Measurements from ENCODE around the gene CD22.

The CD22 gene

DNA sequence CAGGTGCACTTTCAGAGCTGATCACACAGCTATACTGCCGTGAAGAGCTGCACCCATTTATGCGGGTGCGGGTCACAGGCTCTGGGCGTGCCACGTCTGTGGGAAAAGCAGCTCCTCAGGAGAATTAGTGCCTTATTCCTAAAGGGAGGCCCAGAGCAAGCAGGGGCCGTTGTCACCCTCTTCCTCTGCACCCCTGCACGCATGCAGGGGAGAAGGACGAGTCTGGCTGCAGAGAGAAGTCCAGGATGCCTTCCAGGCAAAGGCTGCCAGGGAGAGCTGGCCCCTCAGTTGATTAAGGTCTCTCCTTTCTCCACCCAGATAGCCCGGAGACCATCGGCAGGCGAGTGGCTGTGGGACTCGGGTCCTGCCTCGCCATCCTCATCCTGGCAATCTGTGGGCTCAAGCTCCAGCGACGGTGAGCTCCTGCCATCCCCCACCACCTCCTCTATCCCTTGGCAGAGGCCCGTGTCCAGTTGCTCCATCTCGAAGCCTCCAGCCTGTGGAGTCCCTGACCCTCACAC lies 15.6 kb downstream of the CD22 start:
- ChIA-PET CTCF (interaction anchor here (0.6 to 1.3 kb wide), 3 partner anchors 9 to 120 kb away, joined by 3 to 5 read pairs (median 4); no protein-coding TSS in a partner anchor), POLR2A (ENCODE audit: low non-redundant PET) (no interaction called here)
- H3K27ac ChIP-seq = no peak overlapping the region
- TF ChIP-seq, protein P1, sequence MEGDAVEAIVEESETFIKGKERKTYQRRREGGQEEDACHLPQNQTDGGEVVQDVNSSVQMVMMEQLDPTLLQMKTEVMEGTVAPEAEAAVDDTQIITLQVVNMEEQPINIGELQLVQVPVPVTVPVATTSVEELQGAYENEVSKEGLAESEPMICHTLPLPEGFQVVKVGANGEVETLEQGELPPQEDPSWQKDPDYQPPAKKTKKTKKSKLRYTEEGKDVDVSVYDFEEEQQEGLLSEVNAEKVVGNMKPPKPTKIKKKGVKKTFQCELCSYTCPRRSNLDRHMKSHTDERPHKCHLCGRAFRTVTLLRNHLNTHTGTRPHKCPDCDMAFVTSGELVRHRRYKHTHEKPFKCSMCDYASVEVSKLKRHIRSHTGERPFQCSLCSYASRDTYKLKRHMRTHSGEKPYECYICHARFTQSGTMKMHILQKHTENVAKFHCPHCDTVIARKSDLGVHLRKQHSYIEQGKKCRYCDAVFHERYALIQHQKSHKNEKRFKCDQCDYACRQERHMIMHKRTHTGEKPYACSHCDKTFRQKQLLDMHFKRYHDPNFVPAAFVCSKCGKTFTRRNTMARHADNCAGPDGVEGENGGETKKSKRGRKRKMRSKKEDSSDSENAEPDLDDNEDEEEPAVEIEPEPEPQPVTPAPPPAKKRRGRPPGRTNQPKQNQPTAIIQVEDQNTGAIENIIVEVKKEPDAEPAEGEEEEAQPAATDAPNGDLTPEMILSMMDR (conservative IDR thresholded peaks at IDR 0.05; ENCODE audit: low read depth) = no peak
- DNase-seq (ENCODE audit: low spot score) = no peak

DNA sequence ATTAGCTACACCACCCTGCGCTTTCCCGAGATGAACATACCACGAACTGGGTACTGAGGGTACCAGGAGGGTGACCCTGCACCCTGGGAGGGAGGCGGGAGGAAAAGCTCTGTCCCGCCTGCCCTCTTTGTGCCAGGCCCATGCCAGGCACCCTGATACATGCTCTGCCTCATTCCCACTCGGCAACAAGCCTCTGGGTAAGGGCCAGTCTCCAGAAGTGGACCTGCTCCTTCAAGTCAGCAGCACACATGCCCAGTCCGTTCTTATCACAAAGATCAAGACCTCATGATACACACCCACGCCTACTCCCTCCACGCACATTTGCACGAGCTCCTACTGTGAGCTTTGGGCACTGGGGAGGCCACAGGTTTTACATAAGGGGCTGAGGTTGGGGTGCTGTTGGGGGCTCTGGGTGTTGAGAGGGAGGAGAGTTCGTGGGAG lies 16.7 kb downstream of the CD22 start:
- DNase-seq (ENCODE audit: low spot score) = no peak
- POLR2A ChIA-PET (ENCODE audit: low non-redundant PET) = no interaction called here
- CTCF ChIA-PET = no interaction called here
- H3K27ac ChIP-seq = no peak overlapping the region
- TF ChIP-seq, protein P1 (conservative IDR thresholded peaks at IDR 0.05; ENCODE audit: low read depth) = no peak

DNA sequence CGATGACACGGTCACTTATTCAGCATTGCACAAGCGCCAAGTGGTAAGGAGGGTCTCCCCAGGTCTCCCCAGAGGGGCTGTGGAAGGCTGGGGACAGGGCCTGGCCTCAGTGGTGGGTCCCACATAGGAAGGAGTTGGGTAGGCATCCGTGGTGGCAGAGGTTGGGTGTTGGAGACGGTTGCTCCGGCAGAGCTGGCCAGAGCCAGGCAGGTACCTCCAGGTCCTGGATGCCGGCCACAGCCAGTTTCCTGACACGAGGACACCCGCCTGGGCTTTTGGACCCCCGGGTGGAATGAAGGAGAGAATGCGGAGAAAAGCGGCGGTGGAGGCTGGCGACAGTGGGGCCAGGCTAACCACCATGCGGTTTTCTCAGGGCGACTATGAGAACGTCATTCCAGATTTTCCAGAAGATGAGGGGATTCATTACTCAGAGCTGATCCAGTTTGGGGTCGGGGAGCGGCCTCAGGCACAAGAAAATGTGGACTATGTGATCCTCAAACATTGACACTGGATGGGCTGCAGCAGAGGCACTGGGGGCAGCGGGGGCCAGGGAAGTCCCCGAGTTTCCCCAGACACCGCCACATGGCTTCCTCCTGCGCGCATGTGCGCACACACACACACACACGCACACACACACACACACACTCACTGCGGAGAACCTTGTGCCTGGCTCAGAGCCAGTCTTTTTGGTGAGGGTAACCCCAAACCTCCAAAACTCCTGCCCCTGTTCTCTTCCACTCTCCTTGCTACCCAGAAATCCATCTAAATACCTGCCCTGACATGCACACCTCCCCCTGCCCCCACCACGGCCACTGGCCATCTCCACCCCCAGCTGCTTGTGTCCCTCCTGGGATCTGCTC lies 17.4 kb downstream of the CD22 start:
- TF ChIP-seq, protein P1 (conservative IDR thresholded peaks at IDR 0.05; ENCODE audit: low read depth) = no peak
- H3K27ac ChIP-seq = no peak overlapping the region
- no peak for DNase-seq (ENCODE audit: low spot score)
- CTCF ChIA-PET = interaction anchor here (0.6 to 0.9 kb wide), 2 partner anchors 40 to 844 kb away, joined by 3 to 6 read pairs; no protein-coding TSS in a partner anchor
- POLR2A ChIA-PET (ENCODE audit: low non-redundant PET) = no interaction called here

DNA sequence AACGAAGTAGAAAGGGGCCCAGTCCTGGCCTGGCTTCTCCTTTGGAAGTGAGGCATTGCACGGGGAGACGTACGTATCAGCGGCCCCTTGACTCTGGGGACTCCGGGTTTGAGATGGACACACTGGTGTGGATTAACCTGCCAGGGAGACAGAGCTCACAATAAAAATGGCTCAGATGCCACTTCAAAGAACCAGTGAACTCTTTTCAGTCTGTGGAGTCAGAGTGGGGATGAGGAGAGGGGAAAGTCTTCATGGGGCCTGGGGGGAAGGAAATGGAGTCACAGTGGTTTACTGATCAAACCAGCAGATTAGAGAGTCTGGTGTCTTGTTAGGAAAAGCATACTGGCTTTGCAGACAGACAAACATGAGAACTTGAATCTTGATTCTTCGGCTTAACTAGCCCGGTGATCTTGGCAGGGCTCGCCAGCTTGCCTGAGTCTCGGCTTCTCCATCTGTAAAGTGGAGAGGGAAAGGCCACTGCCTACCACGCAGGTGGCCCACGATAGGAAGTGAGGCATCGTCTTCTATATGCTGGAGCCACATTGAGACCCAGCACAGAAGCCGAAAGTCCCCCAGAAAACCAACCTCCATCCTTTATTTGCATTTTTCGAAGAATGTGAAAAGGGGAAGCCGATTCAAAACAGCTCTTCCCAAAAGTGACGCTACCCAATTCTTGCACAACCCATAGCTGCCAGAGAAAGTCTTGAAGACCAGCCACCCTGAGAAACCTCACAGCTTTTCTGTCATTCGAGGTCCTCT lies 18.4 kb downstream of the CD22 start, which contains the start of gene FFAR1:
TSS of gene FFAR1 (plus strand) at position 732 of the 759 bp plus-strand sequence. CDS start 3,650 bp downstream, outside the sequence.
- CTCF ChIA-PET = interaction anchor here (0.6 to 0.9 kb wide), 3 partner anchors 20 to 844 kb away, joined by 3 to 6 read pairs (median 3); no protein-coding TSS in a partner anchor
- POLR2A ChIA-PET (ENCODE audit: low non-redundant PET) = no interaction called here
- TF ChIP-seq, protein P1 (conservative IDR thresholded peaks at IDR 0.05; ENCODE audit: low read depth) = no peak
- no peak within 1 kb of the TSS for H3K27ac ChIP-seq
- no peak for DNase-seq (ENCODE audit: low spot score)

DNA sequence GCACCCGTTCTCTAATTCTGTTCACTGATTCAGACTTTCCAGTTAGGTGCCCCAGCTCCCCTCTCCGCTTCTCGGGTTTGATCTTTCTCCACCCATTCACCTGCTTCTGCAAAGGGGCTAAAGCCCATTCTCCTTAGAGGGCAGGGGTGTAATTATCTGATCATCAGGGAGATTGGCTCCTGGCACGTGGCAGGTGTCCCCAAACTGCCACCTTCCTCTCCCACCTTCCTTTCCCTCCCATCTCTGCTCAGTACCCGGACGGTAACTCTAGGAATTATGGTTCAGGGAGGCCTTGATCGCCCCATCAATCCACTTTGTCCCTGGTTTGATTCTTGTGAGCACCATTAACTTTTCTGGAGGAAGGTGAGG lies 18.9 kb downstream of the CD22 start:
- POLR2A ChIA-PET (ENCODE audit: low non-redundant PET) = no interaction called here

More for the DNA sequence above, 18.9 kb downstream of the CD22 start:
- no peak for DNase-seq (ENCODE audit: low spot score)
- CTCF ChIA-PET = no interaction called here
- TF ChIP-seq, protein P1 (conservative IDR thresholded peaks at IDR 0.05; ENCODE audit: low read depth) = no peak
- H3K27ac ChIP-seq = no peak overlapping the region

Measured in RWPE1 (cell line).